ENCODE measurements around the gene CDK13.

CDK13 gene

GRCh38 chr7:39985398-39985918 lies 35.4 kb downstream of the CDK13 start:
- no peak for TF ChIP-seq CTCF (IDR thresholded peaks at IDR 0.05; ENCODE audit: low read depth, low read length)
- no peak for DNase-seq (ENCODE audit: extremely low read depth, low read depth)

- DNase-seq (ENCODE audit: extremely low read depth, low read depth): no peak
- no peak for TF ChIP-seq CTCF (IDR thresholded peaks at IDR 0.05; ENCODE audit: low read depth, low read length)
Measured at GRCh38 chr7:39987641-39988347, 37.7 kb downstream of the CDK13 start.

- no peak for DNase-seq (ENCODE audit: extremely low read depth, low read depth)
- TF ChIP-seq CTCF (IDR thresholded peaks at IDR 0.05; ENCODE audit: low read depth, low read length): no peak
Measured at GRCh38 chr7:40000734-40001315, 50.8 kb downstream of the CDK13 start.

- no peak for TF ChIP-seq CTCF (IDR thresholded peaks at IDR 0.05; ENCODE audit: low read depth, low read length)
- no peak for DNase-seq (ENCODE audit: extremely low read depth, low read depth)
Measured at GRCh38 chr7:40001649-40002048, 51.6 kb downstream of the CDK13 start.

- TF ChIP-seq CTCF (IDR thresholded peaks at IDR 0.05; ENCODE audit: low read depth, low read length): no peak
- no peak for DNase-seq (ENCODE audit: extremely low read depth, low read depth)
Measured at GRCh38 chr7:40003597-40003996, 53.5 kb downstream of the CDK13 start.

- DNase-seq (ENCODE audit: extremely low read depth, low read depth): peak; percentile 84
Measured at GRCh38 chr7:40008223-40008815, 58.3 kb downstream of the CDK13 start.

More at GRCh38 chr7:40008223-40008815, 58.3 kb downstream of the CDK13 start:
- no peak for TF ChIP-seq CTCF (IDR thresholded peaks at IDR 0.05; ENCODE audit: low read depth, low read length)

Data from AG09319 (cell line).